ENCODE results near the gene PTPN21. TPM values are rescaled to one million over a fixed set of nuclear protein-coding genes. Genes with fewer than 3 reads are reported as not detected.

PTPN21 gene
- total RNA-seq, 1 donor, result 14.2 TPM

GRCh38 chr14:88478931-88479330 is 75.9 kb downstream of the PTPN21 start:
- H3K4me3 ChIP-seq (ENCODE audit: low read depth, low read length), result no peak overlapping the region
- TF ChIP-seq CTCF (IDR thresholded peaks at IDR 0.05; ENCODE audit: insufficient read depth, low read depth, low read length), result no peak
- no peak for DNase-seq (ENCODE audit: low read depth)

GRCh38 chr14:88477513-88478250 is 77.1 kb downstream of the PTPN21 start:
- no peak for TF ChIP-seq CTCF (IDR thresholded peaks at IDR 0.05; ENCODE audit: insufficient read depth, low read depth, low read length)
- no peak for DNase-seq (ENCODE audit: low read depth)
- no peak overlapping the region for H3K4me3 ChIP-seq (ENCODE audit: low read depth, low read length)

GRCh38 chr14:88476825-88477224 is 78.0 kb downstream of the PTPN21 start:
- no peak overlapping the region for H3K4me3 ChIP-seq (ENCODE audit: low read depth, low read length)
- TF ChIP-seq CTCF (IDR thresholded peaks at IDR 0.05; ENCODE audit: insufficient read depth, low read depth, low read length), result no peak
- no peak for DNase-seq (ENCODE audit: low read depth)

GRCh38 chr14:88476214-88476774 is 78.5 kb downstream of the PTPN21 start:
- DNase-seq (ENCODE audit: low read depth), result peak; percentile 22
- TF ChIP-seq CTCF (IDR thresholded peaks at IDR 0.05; ENCODE audit: insufficient read depth, low read depth, low read length), result no peak
- H3K4me3 ChIP-seq (ENCODE audit: low read depth, low read length), result no peak overlapping the region

- peak; percentile 66 for DNase-seq (ENCODE audit: low read depth)
- no peak for TF ChIP-seq CTCF (IDR thresholded peaks at IDR 0.05; ENCODE audit: insufficient read depth, low read depth, low read length)
Observed at GRCh38 chr14:88473791-88474190, 81.0 kb downstream of the PTPN21 start.

GRCh38 chr14:88470542-88471440 is 84.0 kb downstream of the PTPN21 start:
- no peak for DNase-seq (ENCODE audit: low read depth)
- no peak for TF ChIP-seq CTCF (IDR thresholded peaks at IDR 0.05; ENCODE audit: insufficient read depth, low read depth, low read length)

More at GRCh38 chr14:88473791-88474190, 81.0 kb downstream of the PTPN21 start:
- H3K4me3 ChIP-seq (ENCODE audit: low read depth, low read length), result no peak overlapping the region

More at GRCh38 chr14:88470542-88471440, 84.0 kb downstream of the PTPN21 start:
- H3K4me3 ChIP-seq (ENCODE audit: low read depth, low read length), result no peak overlapping the region

Data from fibroblast of villous mesenchyme (primary cell).